ENCODE data around the gene BOD1.

Gene BOD1

DNA sequence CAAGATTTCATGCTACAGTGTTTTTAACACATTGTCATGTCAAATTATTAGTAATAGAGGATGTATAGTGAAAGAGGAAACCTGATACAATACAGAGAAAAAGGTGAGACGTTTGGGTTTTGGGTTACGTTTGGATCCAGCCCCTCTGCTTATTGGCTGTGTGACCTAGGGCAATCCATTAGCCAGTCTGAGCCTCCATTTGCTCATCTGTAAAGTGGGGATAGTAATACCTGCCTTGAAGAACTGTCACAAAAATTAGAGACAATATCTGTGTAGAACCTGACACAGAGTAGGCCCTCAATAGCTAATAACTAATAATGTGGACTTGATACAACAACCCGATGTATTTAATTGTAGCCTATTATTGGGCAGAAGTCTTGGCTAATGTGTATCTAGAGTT is 4.3 kb upstream of the BOD1 start:
- H2AFZ ChIP-seq (ENCODE audit: low read depth, low read length): no peak overlapping the region
- no peaks in the 10 kb centered on the region for H3K27me3 ChIP-seq (ENCODE audit: insufficient read depth, low read length)
- H3K9me3 ChIP-seq (ENCODE audit: low read length): no peaks in the 10 kb centered on the region
- peaks cover 2% of the 10 kb centered on the region for H3K4me1 ChIP-seq (ENCODE audit: insufficient read depth, low read length)
- H3K36me3 ChIP-seq (ENCODE audit: insufficient read depth, low read length): no peaks in the 10 kb centered on the region
- no peak overlapping the region for H3K4me3 ChIP-seq (ENCODE audit: low read length)

DNA sequence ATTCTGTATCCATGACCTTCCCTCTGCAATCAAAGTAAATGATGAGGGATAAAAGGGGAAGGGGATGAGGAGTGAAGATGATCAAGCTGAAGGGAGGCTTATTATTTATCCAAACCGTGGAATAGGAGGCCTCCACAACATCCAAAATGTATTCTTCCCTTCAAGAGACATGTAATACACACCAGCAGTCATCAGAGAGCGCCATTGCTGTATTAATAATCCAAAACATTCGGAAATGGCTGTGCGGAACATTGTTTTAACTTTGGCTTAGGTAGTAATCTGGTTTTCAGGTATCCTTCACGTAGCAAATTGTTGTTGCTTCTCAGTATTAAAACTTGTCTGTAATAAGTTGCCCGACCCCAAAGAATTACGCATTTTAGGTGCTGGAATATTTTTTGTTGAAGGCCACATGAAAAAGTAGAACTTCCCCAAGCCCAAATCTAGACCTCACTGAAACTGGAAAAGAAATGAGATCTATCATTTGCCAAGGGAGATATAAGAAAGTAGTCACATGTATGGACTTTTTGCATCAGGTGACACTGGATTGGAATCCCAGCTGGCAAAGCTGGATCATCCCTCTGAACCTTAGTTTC is 2.6 kb upstream of the BOD1 start:
- no peaks in the 10 kb centered on the region for H3K36me3 ChIP-seq (ENCODE audit: insufficient read depth, low read length)
- H3K27me3 ChIP-seq (ENCODE audit: insufficient read depth, low read length): no peaks in the 10 kb centered on the region
- peaks cover 18% of the 10 kb centered on the region for H3K4me1 ChIP-seq (ENCODE audit: insufficient read depth, low read length)
- H3K4me3 ChIP-seq (ENCODE audit: low read length): no peak overlapping the region
- peak overlapping the region; percentile 39 for H2AFZ ChIP-seq (ENCODE audit: low read depth, low read length)
- H3K9me3 ChIP-seq (ENCODE audit: low read length): no peaks in the 10 kb centered on the region

DNA sequence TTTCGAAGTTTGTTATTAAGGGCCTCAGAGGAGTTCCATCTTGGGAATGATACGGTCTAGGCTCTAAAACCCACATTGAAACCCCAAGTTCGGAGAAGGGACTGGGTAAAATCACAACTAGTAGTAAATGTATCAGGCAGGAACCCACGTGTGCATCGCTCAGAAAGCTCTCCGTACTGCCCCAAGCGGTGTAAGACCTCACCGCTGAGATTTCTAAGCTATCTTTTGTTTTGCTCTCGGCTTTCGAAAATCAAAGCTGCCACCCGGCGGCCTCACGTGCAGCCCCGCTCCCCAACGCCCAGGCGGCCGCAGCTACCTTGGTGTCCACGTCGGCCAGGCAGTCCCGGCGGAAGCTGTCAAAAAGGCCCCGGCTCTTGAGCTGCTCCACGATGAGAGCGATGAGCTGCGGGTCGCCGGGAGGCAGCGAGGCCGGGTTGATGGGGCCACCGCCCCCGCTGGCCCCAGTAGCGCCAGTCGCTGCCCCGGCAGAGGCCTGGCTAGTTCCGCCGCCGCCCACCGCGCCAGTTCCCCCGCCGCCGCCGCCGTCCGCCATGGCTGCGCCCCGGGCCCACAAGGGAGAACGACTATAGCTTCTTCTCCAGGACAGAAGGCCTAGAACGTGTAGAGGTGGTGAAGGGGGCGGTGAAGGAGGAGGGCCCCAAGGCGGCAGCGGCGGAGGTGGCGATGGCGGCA is 420 bp downstream of the BOD1 start:
- Histone ChIP-seq H3K4me3 (ENCODE audit: low read length) (peak overlapping the region; percentile 93), H3K27me3 (ENCODE audit: insufficient read depth, low read length) (no peaks in the 10 kb centered on the region), H3K9me3 (ENCODE audit: low read length) (no peaks in the 10 kb centered on the region), H2AFZ (ENCODE audit: low read depth, low read length) (peak overlapping the region; percentile 66), H3K36me3 (ENCODE audit: insufficient read depth, low read length) (peaks cover 27% of the 10 kb centered on the region), H3K4me1 (ENCODE audit: insufficient read depth, low read length) (peaks cover 22% of the 10 kb centered on the region)

DNA sequence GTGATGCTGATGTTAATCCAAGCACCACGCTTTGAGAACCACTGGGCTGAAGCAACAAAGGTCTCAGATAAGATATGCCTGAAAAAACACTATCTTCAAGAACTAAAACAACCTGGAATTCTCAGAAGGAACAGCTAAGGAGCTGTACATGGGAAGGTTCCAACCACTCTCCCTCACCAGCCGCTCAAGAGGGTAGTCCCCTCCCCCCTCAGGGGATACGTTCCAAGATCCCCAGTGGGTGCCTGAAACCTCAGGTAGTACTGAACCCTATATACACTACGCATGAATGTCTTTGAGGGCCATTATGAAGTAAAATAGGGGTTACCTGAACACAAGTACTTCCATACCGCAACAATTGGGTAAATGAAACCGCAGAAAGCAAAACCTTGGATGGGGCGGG is 1.9 kb downstream of the BOD1 start:
- no peaks in the 10 kb centered on the region for H3K27me3 ChIP-seq (ENCODE audit: insufficient read depth, low read length)
- peak overlapping the region; percentile 93 for H3K4me3 ChIP-seq (ENCODE audit: low read length)
- H3K36me3 ChIP-seq (ENCODE audit: insufficient read depth, low read length): peaks cover 41% of the 10 kb centered on the region
- no peak overlapping the region for H2AFZ ChIP-seq (ENCODE audit: low read depth, low read length)
- no peaks in the 10 kb centered on the region for H3K9me3 ChIP-seq (ENCODE audit: low read length)
- peaks cover 22% of the 10 kb centered on the region for H3K4me1 ChIP-seq (ENCODE audit: insufficient read depth, low read length)

DNA sequence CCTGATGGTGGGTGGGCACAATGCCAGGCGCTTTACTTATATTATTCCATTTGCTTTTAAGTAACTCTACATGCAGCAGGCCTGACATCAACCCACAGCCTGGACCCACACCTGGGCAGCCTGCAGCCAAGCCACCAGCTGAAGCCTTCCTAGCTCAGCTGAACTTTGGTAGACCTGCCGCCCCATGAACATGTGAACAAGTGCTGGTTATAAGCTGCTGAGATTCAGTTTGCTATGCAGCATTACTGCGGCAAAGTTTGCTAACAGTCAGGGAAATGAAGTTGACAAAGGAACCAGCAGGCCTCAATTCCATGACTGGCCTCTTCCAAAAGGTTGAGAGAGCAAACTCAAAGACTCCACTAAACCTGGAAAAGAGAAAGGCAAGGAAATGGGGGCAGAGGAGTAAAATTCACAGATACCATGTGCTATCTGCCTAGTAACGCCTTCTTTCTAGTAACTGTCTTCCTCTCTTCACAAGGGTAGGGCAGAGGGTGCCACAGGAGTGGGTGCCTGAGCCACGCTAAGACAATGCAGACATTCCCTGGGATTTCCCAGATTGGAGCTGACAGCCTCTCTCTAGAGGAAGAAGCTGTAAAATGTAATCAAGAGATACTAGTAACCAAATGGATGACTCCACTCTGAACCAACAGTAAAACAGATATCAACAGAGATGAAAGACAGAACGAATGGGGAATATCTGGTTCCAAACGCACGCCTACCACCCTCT is 2.9 kb downstream of the BOD1 start:
- H3K36me3 ChIP-seq (ENCODE audit: insufficient read depth, low read length): peaks cover 51% of the 10 kb centered on the region
- peaks cover 22% of the 10 kb centered on the region for H3K4me1 ChIP-seq (ENCODE audit: insufficient read depth, low read length)
- no peaks in the 10 kb centered on the region for H3K9me3 ChIP-seq (ENCODE audit: low read length)
- H3K4me3 ChIP-seq (ENCODE audit: low read length): no peak overlapping the region
- no peaks in the 10 kb centered on the region for H3K27me3 ChIP-seq (ENCODE audit: insufficient read depth, low read length)
- no peak overlapping the region for H2AFZ ChIP-seq (ENCODE audit: low read depth, low read length)

DNA sequence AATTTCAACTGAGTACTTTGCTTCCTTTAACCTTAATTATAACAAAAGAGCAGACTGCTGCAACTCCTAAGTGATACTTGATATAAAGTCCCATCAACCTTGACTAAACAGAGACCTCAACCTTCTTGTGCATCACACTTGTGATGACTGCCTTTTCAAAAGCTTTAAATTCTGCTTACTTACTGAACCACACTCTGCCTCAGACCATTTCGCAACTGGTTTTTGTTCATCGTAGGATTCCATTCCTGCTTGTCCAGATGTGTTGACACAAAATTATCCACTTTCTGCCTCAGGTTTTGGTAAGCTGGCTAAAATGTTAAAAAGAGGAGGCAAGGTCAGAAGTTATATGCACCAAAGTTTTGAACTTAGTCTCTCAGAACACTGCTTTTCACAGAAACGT is 3.5 kb downstream of the BOD1 start:
- Histone ChIP-seq H3K36me3 (ENCODE audit: insufficient read depth, low read length) (peaks cover 58% of the 10 kb centered on the region), H3K4me3 (ENCODE audit: low read length) (no peak overlapping the region), H2AFZ (ENCODE audit: low read depth, low read length) (no peak overlapping the region), H3K4me1 (ENCODE audit: insufficient read depth, low read length) (peaks cover 22% of the 10 kb centered on the region), H3K27me3 (ENCODE audit: insufficient read depth, low read length) (no peaks in the 10 kb centered on the region), H3K9me3 (ENCODE audit: low read length) (no peaks in the 10 kb centered on the region)

DNA sequence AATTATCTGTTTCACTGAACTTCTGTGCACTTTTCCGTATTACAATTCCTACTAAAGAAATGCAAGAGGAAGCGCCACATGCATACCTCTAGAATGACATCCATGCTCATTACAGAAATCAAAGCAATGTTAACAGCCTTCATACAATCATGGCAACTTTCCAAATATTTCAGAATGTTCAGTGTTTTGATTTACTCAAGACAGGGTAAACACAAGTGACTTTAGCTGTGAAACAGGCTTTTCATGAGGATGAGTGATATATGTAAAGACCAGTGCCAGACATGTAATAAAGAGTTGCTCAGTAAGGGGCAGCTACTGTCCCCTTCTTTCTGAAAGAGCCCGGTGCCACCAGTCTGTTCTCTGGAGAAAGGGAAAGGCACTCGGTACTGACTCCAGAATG is 4.7 kb downstream of the BOD1 start:
- H3K4me1 ChIP-seq (ENCODE audit: insufficient read depth, low read length): peaks cover 19% of the 10 kb centered on the region
- H3K36me3 ChIP-seq (ENCODE audit: insufficient read depth, low read length): peaks cover 70% of the 10 kb centered on the region
- H3K4me3 ChIP-seq (ENCODE audit: low read length): no peak overlapping the region
- peaks cover 1% of the 10 kb centered on the region for H3K9me3 ChIP-seq (ENCODE audit: low read length)
- H3K27me3 ChIP-seq (ENCODE audit: insufficient read depth, low read length): no peaks in the 10 kb centered on the region
- H2AFZ ChIP-seq (ENCODE audit: low read depth, low read length): no peak overlapping the region

DNA sequence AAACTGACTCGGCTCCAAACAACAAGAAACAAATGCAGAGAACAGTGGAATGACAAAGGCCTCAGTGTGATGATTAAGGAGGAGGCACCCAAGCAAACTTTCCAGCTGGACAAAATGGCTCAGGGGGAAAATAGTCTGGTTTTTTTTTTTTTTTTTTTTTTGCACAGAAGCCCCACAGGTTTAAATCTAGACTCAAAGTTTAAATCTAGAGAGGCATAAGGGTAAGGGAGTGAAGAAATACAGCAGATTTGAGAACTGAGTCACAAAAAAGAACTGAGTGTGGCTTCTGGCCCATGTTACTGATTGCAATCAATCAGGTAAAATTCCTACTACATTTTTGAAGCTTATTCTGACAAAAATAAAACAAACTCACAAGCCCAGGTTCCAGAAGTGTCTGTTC is 12.3 kb downstream of the BOD1 start:
- Histone ChIP-seq H3K4me3 (ENCODE audit: low read length) (no peak overlapping the region), H2AFZ (ENCODE audit: low read depth, low read length) (no peak overlapping the region), H3K4me1 (ENCODE audit: insufficient read depth, low read length) (no peaks in the 10 kb centered on the region), H3K36me3 (ENCODE audit: insufficient read depth, low read length) (peaks cover 46% of the 10 kb centered on the region), H3K9me3 (ENCODE audit: low read length) (peaks cover 5% of the 10 kb centered on the region), H3K27me3 (ENCODE audit: insufficient read depth, low read length) (no peaks in the 10 kb centered on the region)

DNA sequence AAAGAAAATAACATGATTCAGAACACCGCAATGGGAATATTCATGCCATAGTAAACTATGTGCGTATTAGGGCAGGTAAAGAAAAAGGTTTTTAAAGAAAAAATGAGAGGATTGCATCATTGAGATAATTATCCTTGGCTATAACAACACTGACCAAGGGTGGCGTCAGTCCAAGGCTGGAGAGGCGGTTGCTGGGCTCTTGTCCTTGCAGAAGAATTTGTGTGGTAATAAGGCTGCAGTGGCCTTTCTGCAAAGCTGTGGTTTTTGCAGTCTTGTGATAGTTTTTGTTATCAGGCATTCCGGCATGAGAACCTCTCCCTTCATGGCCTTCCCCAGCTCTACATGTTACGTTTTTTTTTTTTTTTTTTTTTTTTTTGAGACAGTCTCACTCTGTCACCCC is 14.0 kb downstream of the BOD1 start:
- Histone ChIP-seq H3K4me3 (ENCODE audit: low read length) (no peak overlapping the region), H3K27me3 (ENCODE audit: insufficient read depth, low read length) (no peaks in the 10 kb centered on the region), H3K9me3 (ENCODE audit: low read length) (peaks cover 5% of the 10 kb centered on the region), H2AFZ (ENCODE audit: low read depth, low read length) (no peak overlapping the region), H3K4me1 (ENCODE audit: insufficient read depth, low read length) (no peaks in the 10 kb centered on the region), H3K36me3 (ENCODE audit: insufficient read depth, low read length) (peaks cover 29% of the 10 kb centered on the region)

DNA sequence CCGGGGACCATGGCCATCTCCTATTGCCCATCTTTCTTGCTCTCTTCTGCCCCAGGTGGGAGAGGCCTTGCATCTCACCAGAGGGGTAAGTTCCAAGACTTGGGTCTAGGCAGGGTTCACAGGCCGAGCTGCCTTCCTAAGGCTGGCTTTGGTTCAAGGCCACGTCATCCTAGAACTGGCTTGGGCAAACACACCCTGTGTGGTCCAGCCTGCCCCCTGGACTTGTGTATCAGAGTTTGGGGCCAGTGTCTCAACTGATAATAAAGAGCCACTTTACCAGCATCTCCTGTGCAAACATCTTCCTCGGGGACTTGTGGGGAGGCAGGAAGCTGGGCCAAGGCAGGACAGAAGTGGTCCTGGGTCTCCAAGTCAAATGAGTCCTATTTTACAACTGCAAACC is 17.8 kb downstream of the BOD1 start:
- Histone ChIP-seq H3K27me3 (ENCODE audit: insufficient read depth, low read length) (no peaks in the 10 kb centered on the region), H3K4me1 (ENCODE audit: insufficient read depth, low read length) (no peaks in the 10 kb centered on the region), H2AFZ (ENCODE audit: low read depth, low read length) (no peak overlapping the region), H3K36me3 (ENCODE audit: insufficient read depth, low read length) (no peaks in the 10 kb centered on the region), H3K4me3 (ENCODE audit: low read length) (no peak overlapping the region), H3K9me3 (ENCODE audit: low read length) (peaks cover 5% of the 10 kb centered on the region)

DNA sequence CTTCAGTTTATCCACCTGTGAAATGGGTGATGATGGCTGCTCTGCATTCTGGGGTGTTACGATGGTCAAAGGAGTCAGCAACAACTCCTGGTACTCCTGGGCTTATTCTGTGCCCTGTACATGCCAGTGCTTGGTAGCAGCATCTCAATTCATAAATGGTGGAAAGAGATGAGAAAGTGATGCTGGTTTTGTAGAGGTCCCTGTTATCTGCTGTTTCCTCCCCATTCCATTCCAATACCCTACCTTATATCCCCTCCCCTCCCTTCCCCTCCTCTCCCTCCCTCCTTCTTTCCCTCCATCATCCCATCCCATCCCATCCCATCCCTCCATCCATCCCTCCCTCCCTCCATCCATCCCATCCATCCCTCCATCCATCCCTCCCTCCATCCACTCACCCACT is 19.1 kb downstream of the BOD1 start:
- no peaks in the 10 kb centered on the region for H3K36me3 ChIP-seq (ENCODE audit: insufficient read depth, low read length)
- H3K27me3 ChIP-seq (ENCODE audit: insufficient read depth, low read length): no peaks in the 10 kb centered on the region
- H2AFZ ChIP-seq (ENCODE audit: low read depth, low read length): no peak overlapping the region
- no peak overlapping the region for H3K4me3 ChIP-seq (ENCODE audit: low read length)
- H3K9me3 ChIP-seq (ENCODE audit: low read length): peaks cover 9% of the 10 kb centered on the region
- no peaks in the 10 kb centered on the region for H3K4me1 ChIP-seq (ENCODE audit: insufficient read depth, low read length)

DNA sequence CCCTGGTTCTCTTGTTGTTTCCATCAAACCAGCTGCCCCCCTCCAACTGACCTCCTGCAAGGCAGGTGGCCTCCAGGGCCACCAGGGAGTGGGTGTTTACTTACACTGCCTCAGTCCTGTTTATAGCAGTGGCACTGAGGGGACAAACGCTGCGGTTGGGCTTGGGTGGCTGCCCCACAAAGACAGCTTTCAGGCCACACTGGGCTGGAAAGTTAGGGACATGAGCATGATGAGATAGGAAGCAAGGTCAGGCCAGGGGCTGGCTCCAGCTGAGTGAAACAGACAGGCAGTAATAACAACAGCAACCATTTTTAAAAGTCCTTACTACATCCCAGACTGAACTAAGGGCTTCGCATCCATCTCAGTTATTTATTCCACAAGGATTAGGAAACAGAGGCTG is 20.6 kb downstream of the BOD1 start:
- H3K36me3 ChIP-seq (ENCODE audit: insufficient read depth, low read length): no peaks in the 10 kb centered on the region
- no peak overlapping the region for H3K4me3 ChIP-seq (ENCODE audit: low read length)
- H3K27me3 ChIP-seq (ENCODE audit: insufficient read depth, low read length): no peaks in the 10 kb centered on the region
- no peak overlapping the region for H2AFZ ChIP-seq (ENCODE audit: low read depth, low read length)
- no peaks in the 10 kb centered on the region for H3K4me1 ChIP-seq (ENCODE audit: insufficient read depth, low read length)
- H3K9me3 ChIP-seq (ENCODE audit: low read length): peaks cover 13% of the 10 kb centered on the region

DNA sequence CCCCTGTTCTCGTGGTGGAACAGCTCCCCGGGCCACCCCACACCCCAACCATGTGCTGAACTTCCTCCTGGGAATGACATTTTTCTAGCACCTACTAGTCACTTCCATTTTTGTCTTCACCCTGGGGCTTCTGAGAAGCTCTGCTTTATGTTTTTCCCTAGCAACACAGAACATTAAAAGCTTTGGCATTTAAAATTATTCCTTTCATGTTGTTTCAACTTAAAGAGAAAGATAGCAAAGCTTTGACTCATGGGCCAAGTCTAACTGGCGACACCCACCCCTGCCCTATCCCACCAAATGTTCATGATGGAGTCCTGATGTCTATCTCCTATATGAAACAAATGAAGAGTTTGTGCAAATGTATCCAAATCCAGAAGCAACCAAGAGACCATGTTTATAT is 22.4 kb downstream of the BOD1 start:
- Histone ChIP-seq H3K36me3 (ENCODE audit: insufficient read depth, low read length) (no peaks in the 10 kb centered on the region), H3K27me3 (ENCODE audit: insufficient read depth, low read length) (no peaks in the 10 kb centered on the region), H2AFZ (ENCODE audit: low read depth, low read length) (no peak overlapping the region), H3K4me1 (ENCODE audit: insufficient read depth, low read length) (no peaks in the 10 kb centered on the region), H3K4me3 (ENCODE audit: low read length) (no peak overlapping the region), H3K9me3 (ENCODE audit: low read length) (peaks cover 13% of the 10 kb centered on the region)

All from neuron (in vitro differentiated cells).